HG03469 (cell line): ENCODE results near the gene KCNH4.
"Not testable (repeated sequence)": the region's sequence is repeated elsewhere in the genome, so short reads cannot be mapped to it uniquely, and the experiment has no call there.

ENCODE experiments used
- ATAC-seq: cut with Tn5 transposase; IDR thresholded peaks from one replicate; pipeline ENCODE4 v1.9.1; 2021; ENCODE audit warnings: mild to moderate bottlenecking, moderate library complexity, moderate number of reproducible peaks; ENCODE audit not compliant: unreplicated experiment

The KCNH4 gene

DNA sequence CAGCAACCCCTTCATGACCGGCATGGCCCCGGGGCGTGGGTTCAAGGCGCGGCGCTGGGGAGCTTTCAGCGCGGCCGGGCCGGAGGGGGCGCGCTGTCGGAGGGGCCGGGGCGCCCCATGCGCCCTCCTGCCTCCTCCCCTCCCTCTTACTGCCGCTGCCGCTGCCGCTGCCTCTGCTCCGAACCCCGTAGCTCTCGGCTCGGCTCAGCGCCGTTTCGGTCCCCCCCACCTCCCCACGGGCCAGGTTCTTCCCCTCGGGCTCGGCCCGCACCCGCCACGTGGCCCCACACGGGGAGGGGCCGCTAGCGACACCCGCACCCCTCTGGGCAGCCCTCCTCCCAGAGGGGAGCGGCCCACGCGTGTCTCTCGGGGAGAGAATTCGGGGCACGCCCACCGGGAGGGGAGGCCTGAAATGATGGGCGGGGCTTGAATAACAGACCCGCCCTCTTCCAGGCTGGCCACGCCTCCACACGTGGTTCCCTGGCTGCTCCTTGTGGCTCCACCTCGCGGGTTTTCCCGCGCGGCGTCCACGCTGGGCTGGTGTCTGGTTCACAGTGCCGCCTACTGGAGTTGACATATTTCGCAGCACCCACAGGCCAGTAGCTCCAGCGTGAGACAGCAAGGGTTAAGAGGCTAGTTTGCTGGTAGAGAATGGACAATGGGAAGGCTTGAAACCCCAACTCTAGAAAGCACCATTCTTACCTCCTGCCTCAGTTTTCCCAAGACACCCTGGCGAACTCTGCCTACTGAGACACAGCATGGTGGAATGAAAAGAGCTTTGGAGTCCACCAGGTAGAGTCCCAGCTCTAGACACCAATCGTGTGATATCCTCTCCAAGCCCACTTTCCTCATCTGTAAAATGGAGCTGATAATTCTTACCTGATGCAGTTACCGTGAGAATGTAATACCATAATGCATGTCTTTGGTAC lies at the start of gene KCNH4:
KCNH4 (minus strand) TSS at position 221 of the 929 bp plus-strand sequence; CDS start at position 24, 197 bp downstream.
- no peak for ATAC-seq

GRCh38 chr17:42230225-42230624 lies 49.3 kb upstream of the KCNH4 start:
- no peak for ATAC-seq

- no peak for ATAC-seq
These were observed 47.1 kb upstream of the KCNH4 start for GRCh38 chr17:42227849-42228700.

- no peak for ATAC-seq
These were observed 44.7 kb upstream of the KCNH4 start for GRCh38 chr17:42225646-42226045.

DNA sequence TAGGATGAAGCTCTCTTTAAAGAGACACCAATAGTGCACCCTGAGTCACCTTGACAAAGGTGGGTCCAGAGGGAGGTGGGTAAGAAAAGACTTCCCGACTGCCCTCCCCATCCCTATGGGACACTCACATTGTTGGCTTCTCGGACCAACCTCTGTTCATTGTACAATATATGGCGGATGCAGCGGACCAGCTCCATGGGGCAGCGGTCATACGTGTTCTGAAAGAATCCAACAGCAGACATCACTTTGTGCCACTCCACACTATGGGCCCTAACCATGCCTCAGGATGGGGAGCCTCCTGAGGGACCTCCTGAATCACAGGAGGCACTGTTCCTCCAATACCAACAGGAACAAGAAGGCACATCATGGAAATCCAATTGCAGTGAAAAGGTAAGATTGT lies 43.7 kb upstream of the KCNH4 start:
- no peak for ATAC-seq

GRCh38 chr17:42221886-42222745 lies 41.2 kb upstream of the KCNH4 start:
- ATAC-seq: no peak

- ATAC-seq: not testable (repeated sequence)
These were observed 38.3 kb upstream of the KCNH4 start for GRCh38 chr17:42219280-42219679.

GRCh38 chr17:42214156-42214555 lies 33.2 kb upstream of the KCNH4 start:
- ATAC-seq: no peak

DNA sequence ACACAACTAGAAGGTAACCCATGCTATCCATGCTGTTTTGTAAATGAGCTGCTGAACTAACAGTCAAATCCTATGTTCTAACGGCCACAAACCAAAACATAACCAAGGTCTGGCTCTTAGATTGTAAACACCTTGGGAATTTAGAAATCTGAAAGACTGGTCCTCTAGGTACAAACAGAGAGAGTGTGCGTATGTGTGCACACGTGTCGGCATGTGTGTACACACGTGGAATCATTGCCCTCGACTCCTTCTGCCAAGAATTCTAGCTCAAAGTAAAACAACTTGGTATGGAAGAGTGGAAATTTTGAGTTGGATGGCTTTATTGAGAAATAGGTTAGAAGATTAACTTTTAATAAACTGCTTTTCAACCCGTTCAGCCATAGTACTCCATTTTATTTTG lies 31.4 kb upstream of the KCNH4 start:
- no peak for ATAC-seq

GRCh38 chr17:42211921-42212341 lies 31.0 kb upstream of the KCNH4 start:
- not testable (repeated sequence) for ATAC-seq

GRCh38 chr17:42210046-42210445 lies 29.1 kb upstream of the KCNH4 start:
- no peak for ATAC-seq

DNA sequence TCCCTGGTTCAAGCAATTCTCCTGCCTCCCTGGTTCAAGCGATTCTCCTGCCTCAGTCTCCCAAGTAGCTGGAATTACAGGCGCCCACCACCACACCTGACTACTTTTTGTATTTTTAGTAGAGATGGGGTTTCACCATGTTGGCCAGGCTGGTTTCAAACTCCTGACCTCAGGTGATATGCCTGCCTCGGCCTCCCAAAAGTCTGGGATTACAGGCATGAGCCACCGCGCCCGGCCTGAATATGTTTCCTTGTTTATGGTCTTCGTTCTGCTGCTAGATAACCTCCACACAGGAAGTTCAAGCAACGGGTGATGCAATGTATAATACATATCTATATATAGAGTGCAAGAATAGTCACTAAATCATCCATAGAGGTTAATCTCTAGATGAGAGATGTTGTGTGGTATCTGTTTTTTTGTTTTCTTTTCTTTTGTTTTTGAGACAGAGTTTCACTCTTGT lies 25.2 kb upstream of the KCNH4 start:
- ATAC-seq: not testable (repeated sequence)

DNA sequence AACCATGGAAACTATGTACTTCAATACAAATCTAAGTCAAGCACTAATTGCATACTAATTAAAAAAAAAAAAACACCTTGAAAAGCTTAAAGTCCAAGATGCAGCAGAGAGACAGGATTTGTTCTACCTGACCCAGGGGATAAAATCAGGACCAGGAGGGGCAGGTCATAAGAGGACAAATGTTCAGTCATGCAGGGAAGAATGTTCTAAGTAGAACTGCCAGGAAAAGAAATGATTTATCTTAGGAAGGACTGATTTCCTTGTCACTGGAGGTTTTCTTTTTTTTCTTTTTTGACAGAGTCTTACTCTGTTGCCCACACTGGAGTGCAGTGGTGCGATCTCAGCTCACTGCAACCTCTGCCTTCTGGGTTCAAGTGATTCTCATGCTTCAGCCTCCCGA lies 22.4 kb upstream of the KCNH4 start:
- no peak for ATAC-seq

DNA sequence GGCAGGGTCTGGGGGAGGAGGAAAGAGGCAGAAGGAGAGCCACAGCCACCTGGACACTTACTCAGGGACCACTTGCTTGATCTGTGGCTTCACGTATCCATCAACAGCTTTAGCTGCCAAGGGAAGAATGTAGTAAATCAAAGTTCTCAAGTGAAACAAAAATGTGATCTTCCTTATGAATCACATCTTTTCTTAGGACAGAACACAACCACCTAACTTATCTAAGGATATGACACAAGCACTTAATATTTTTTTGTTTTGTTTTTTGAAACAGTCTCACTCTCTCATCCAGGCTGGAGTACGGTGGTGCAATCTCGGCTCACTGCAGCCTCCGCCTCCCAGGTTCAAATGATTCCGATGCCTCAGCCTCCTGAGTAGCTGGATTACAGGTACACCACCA lies 21.8 kb upstream of the KCNH4 start:
- ATAC-seq: no peak

DNA sequence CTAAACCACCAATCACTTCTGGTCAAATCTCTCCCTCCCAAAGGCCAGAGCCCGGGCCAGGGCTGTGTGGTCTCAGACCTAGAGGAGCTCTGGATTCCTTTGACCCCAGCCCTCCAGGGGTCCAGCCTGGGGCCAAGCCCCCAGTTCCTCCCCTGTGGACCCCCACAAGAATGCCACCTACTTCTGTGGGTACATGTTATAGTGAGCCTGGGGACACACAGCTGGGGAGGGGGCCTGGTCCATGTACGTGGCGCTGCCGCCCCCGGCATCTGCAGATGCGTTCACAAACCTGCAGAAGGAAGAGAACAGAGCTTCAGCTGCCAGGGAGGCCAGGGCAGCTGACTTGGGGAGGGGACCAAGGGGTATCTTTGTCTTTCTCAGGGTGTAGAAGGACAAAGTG lies 21.2 kb upstream of the KCNH4 start:
- ATAC-seq: no peak

DNA sequence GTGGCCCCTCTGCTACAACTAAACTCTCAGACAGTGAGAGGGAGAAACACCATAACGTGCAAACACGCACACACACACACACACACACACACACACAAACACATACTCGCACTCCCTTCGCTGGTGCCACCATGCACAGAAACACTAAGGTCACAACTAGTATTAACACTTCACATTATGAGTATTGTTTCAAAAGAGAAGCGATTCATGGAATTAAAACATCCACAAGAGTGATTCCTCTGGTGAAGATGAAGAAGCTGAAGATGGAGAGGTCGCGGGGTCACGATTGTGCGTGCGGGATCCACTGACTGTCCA lies 20.5 kb upstream of the KCNH4 start:
- ATAC-seq: no peak

DNA sequence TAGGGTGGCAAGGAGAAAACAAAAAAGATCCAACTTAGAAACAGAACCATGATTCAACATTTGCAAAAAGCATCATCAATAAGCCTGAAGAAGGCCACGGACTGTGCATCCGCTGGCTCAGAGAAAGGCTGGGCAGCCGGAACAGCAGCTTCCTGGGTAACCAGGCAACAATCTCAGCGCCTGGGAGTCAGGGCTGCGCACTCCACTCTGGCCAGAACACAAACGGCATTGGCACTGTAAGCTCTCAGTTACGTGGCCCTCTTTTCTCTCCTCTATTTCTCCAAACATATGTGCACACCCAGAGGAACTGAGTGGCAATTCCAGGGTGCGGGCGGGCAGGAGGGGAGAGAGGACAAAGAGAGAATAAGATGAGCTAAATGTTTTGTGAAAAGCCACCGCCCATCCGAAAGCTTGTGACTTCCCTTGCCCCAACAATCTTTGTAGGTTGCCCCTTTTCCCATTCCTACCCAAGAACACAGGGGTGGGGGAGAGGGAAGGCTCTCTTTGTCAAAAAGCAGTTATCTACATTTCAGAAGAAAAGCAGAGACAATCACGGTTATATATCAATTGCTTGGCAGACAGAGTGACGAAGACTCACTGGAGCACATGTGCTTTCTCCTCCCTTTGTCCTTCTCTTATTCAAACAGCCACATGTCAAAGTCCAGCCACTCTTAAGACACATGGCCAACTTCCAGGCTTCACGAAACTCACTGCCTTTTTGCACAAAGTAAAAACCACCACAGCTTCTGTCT lies 19.9 kb upstream of the KCNH4 start:
- ATAC-seq: no peak

- ATAC-seq: no peak
These were observed 18.6 kb upstream of the KCNH4 start for GRCh38 chr17:42199416-42200011.

DNA sequence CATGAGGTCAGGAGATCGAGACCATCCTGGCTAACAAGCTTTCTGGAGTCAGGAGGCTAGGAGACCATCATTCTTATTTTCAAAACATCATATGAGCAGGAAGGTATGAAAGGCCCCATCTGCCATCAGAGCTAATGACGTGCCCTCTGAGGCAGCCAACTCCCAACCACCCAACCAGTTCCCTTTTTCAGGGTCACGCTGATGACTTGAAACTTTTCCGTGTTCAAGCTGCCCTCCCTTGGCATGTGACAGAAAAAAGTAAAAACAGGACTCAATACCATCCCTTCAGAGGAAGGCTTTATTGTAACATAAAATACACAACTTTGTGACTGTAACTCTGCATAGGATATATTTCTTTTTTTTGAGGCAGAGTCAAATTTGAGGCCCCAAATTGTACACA lies 18.0 kb upstream of the KCNH4 start:
- ATAC-seq: no peak
